Bronchial epithelial cell (primary cell): Measurements from ENCODE around the gene SMIM45.

Source experiments
- DNase-seq: peaks from one replicate; pipeline ENCODE4 v3.0.0-alpha.2; 2010; ENCODE audit warnings: low read depth
- FAIRE-seq: peaks from 2 replicates; lab custom pipeline; 2011; peaks lifted over from hg19 to GRCh38; lab: Jason Lieb, UNC
- H3K27me3 ChIP-seq: 2 replicates; pipeline ENCODE4 v1.5.1; 2011; ENCODE audit warnings: low read length; ENCODE audit not compliant: control insufficient read depth, insufficient read depth
- H3K36me3 ChIP-seq: 2 replicates; pipeline ENCODE4 v1.5.1; 2011; ENCODE audit warnings: low read length; ENCODE audit not compliant: control insufficient read depth, insufficient read depth
- H3K4me3 ChIP-seq: 2 replicates; pipeline ENCODE4 v1.5.1; 2011; ENCODE audit warnings: mild to moderate bottlenecking, low read depth, low read length, control low read depth
- CTCF ChIP-seq: IDR thresholded peaks from 2 replicates; pipeline ENCODE4 v1.5.1; 2011; ENCODE audit warnings: mild to moderate bottlenecking, moderate library complexity, low read length, control low read depth, inconsistent platforms; ENCODE audit not compliant: insufficient read depth, severe bottlenecking

SMIM45 gene

GRCh38 chr22:41963453-41964111 is 11.6 kb downstream of the SMIM45 start:
- TF ChIP-seq CTCF: no peak
- FAIRE-seq (no peak), DNase-seq (no peak)
- Histone ChIP-seq H3K27me3 (peaks cover 2% of the 10 kb centered on the region), H3K4me3 (no peak overlapping the region), H3K36me3 (no peaks in the 10 kb centered on the region)

GRCh38 chr22:41964112-41964491 is 12.2 kb downstream of the SMIM45 start:
- FAIRE-seq (no peak), DNase-seq (no peak)
- no peak overlapping the region for H3K4me3 ChIP-seq
- H3K27me3 ChIP-seq: peaks cover 2% of the 10 kb centered on the region
- H3K36me3 ChIP-seq: no peaks in the 10 kb centered on the region
- TF ChIP-seq CTCF: no peak

- DNase-seq: no peak
- FAIRE-seq: no peak
- no peaks in the 10 kb centered on the region for H3K36me3 ChIP-seq
- TF ChIP-seq CTCF: no peak
- H3K27me3 ChIP-seq: peaks cover 2% of the 10 kb centered on the region
- H3K4me3 ChIP-seq: no peak overlapping the region
Measured at GRCh38 chr22:41966225-41966606, 14.3 kb downstream of the SMIM45 start.

GRCh38 chr22:41966607-41967240 is 14.8 kb downstream of the SMIM45 start:
- DNase-seq (peak; percentile 82), FAIRE-seq (peak; percentile 36)
- H3K4me3 ChIP-seq: no peak overlapping the region
- peak; percentile 46 for TF ChIP-seq CTCF
- H3K27me3 ChIP-seq: peaks cover 2% of the 10 kb centered on the region
- H3K36me3 ChIP-seq: no peaks in the 10 kb centered on the region

GRCh38 chr22:41968601-41969000 is 16.7 kb downstream of the SMIM45 start:
- TF ChIP-seq CTCF: no peak
- FAIRE-seq (peak; percentile 18), DNase-seq (peak; percentile 29)
- Histone ChIP-seq H3K27me3 (no peaks in the 10 kb centered on the region), H3K36me3 (no peaks in the 10 kb centered on the region), H3K4me3 (no peak overlapping the region)

- Histone ChIP-seq H3K36me3 (no peaks in the 10 kb centered on the region), H3K27me3 (no peaks in the 10 kb centered on the region), H3K4me3 (no peak within 1 kb of the TSS)
- TF ChIP-seq CTCF: no peak
- DNase-seq: no peak
- no peak for FAIRE-seq
Measured at GRCh38 chr22:41969110-41969646, 17.2 kb downstream of the SMIM45 start, which contains the start of gene SEPTIN3. Gene SEPTIN3 (plus strand): TSS chr22:41969443. CDS start chr22:41971493, 2,050 bp downstream.
